ENCODE data around the gene USP48.

The USP48 gene

DNA sequence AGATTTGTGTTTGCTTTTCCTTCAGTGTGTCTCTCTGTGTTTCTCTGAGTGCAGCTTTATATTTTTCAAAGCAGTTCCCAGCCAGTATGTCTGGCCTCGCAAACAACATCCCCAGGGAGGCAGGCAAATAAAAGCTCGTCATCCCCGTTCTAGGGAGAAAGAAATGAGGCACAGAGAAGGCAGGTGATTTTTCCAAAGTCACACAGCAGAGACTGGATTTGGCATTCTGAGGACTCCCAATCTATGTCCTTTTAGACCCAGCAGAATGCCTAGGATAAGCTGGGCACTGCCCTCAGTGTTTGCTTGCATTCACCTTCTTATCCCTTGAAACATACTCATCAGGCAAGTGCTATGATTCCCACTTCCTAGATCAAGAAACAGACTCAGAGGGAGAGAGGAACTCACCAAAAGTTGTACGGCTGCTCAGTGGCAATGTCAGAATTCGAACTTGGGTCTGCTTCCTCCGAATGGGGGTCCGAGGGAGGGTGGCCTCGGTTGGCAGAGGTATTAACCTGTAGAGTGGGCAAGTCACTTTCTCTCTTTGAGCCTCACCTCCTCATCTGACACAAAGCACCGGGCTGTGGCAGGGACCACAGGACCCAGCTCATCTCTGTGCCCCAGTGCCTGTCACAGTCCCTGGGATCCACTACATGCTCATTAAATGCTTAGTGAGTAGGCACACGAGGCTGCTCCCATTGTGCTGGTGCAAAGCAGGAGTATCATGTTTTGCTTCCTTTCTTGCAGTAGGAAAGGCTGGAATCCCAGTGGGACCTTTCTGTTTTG, 118.0 kb downstream of the USP48 start:
- no peak for DNase-seq

DNA sequence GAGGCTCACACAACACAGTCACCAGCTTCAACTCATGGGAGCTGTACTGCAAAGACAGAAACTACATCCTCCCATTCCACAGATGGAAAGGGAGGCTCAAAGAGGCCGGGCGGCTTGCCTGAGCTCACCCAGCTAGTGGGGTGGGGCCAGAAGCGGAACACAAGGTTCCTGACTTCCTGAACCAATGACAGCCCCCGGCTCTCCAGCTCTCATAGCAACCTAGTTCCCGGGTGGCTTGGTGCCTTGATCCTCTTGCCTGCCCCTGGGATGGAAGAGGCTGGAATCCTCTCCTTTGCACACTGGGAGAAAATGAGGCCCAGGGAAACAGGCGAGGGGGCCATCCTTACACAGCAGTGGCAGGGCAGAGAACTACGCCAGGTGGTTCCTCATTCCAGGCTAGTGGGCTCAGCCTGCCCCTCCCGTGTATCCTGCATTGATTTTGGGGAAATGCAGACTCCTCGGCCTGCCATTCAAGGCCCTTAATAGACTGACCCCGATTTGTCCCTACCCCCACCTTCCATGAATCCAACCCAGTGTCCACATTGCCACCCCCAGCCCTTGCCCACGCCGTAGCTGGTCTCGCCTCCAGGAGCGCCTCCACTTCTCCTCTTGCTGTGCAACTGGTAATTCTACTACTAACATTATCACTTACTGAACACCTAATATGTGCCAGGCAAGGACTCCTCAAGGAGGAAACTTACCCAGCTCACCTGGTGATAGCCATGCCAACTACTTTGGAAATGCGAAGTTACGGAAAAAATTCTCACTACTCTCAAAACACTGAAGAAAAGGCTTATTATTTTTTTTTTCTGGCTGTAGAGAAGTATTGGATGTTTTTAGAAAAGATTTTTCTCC, 118.8 kb downstream of the USP48 start:
- no peak for DNase-seq

DNA sequence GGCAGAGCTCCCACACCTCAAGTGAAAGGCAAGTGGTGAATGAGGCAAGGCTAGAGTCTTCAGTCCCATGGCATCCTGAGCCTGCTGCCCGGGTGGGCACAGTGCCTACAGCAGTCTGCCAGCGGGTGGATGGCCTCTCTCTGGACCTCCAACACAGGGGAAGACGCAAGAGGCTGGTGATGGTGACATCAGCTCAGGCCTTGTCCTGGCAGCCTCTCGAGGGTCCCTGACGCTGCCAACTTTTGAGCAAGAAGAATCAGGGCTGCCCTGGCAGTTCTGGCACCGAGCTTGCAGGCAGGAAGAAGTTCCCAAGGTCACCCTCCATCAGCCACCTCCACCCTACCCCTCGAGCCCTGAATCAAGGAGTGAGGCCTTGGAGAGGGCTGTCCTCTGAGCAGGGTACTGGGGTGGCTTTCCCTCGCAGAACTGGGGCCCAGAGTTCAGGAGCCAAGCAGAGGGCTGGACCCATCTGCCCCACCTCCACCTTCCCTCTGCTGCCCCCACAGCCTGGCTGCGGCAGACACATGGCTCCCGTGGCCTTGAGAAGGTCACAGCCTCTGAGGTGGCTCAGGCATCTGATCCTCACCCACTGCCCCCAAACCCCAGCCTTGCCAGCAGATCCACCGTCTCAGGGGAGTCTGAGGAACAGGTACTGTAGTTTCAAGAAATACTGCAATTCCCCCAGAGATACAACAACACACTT, 119.5 kb downstream of the USP48 start:
- DNase-seq: no peak

DNA sequence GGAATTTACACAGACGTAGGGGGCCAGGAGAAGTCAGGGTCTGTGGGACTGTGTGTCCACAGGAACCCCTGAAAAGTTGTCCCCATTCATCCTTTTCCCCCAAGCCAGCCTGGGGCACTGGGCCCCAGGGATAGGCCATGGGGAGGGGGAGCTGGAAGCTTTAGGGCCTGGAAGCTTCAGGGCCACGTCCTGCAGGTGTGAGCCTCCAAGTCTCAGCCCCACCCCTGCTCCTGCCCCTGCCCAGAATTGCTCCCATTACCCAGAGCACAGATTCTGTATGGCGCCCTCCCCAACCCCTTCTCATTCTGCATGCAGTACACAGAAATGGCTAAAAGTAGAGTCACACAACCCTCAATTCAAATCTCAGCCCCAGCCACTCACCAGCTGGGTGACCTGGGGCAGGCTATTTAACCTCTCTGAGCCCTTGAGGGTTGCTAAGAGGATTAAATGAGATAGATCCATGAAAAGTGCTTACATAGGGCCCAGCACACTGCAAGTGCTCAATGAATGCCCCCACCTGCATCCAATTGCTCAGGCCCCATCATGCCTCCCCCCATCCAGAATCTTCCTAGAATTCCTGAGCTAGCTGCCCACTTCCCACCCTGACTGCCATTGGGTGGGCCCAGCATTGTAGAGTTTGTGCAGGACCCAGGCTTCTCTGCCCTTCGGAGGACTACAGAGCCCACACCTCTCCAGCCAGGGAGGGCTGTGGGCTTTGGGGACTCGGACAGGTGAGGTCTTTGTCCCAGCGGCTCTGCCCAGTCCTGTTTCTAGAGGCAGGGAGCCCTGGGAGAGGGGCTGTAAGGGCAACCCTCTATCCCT, 120.3 kb downstream of the USP48 start:
- DNase-seq: no peak

DNA sequence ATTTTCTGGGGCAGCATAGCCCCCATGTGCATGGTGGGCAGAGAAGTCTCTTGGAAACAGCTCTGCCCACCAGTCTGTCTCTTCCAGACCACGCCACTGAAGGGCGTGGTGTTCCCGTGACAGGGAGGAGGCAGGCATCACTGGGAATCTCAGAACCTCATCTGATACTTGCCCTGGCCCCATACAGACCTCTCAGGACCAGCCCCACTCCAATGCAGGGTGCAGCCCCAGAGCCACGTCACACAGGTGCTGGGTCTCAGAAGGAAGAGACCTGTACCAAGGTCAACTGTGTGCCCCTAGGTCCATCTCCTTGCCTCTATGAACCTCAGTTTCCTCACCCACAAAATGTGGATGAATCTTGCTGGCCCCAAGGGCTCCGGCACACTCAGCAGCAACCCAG, 121.1 kb downstream of the USP48 start:
- DNase-seq: no peak

DNA sequence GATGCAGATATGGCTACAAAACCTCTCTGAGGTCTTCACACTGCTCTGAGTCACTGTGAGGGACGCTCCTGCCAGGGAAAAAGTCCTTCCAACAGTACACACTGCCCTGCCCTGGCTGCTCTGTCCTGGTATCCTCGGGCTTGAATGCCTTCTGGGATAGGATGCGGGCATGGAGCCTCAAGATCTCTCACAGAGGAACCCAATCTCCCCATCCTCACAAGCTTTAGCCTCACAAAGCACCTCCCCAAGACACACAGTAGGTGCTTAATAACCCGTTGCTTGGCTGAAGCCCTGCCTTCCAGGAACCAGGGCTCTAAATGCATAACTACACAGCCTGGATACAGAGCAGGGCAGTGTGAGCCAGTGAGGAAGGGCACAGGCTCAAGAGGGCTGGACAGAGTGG, 123.0 kb downstream of the USP48 start:
- DNase-seq: no peak

DNA sequence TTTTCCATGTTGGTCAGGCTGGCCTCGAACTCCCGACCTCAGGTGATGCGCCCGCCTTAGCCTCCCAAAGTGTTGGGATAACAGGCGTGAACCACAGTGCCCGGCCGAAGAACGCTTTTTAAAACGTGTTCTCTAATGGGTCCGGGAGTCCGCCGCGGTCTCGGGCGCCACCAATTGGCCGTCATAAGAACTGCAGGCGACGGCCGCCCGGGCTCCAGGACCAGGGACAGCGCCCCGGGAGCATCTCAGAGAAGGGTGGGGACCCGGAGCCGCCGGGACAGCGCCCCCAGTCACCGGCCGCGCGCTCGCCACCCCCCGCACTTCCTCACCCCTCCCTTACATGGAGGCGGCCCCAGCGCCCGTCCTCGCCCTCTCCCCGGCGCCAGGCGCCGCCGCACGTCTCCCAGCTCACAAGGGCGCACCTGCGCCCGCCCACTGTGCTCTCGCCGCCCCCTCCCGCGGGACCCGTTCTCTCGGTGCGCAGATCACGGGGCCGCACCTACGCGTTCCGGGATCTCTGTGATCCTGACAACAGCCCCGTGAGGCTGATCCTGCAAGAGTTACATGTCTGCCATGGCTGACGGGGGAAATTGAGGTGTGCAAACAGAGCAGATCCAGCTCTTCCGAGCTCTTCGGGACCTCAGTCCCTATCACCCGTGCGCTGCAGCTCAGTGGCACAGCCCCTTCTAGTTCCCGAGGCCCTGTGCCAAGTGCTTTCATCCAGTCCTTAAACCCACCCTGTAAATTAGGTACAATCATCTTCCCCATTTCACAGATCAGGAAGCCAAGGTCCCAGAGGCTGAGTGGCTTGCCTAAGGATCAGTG, 123.6 kb downstream of the USP48 start:
- DNase-seq: peak; percentile 87

DNA sequence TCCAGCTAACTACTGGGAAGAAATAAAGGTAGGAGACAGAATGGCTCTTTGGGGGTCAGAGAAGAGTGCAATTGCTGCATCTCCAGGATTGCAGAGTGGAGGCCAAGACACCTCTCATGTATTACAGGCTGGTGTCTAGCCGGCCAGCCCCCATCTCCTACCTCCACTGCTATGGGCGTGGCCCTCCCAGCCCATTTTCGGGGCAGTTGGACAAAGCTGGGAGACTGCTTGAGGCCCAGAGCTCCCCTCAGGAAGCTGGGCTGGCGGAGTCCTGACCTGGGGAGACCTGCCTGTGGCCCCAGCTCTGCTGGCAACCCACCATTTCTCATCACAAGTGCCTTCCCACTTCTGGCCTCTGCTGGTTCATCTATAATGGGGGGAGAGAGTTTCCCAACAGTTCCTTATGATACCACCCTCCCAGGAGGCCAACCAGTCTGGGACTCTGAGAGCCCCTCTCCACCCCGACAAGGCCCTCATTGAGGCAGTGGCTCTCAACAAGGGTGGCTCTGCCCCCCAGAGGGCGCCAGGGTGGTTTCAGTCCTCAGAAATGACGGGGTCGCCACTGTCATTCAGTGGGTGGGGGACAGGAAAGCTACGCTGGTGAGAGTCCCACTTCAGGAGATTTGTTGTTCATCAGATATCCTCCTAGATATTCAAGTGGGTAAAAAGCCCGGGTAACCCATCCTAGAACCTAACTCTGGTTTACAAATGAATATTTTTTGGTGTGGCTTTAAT, 125.3 kb downstream of the USP48 start:
- no peak for DNase-seq

DNA sequence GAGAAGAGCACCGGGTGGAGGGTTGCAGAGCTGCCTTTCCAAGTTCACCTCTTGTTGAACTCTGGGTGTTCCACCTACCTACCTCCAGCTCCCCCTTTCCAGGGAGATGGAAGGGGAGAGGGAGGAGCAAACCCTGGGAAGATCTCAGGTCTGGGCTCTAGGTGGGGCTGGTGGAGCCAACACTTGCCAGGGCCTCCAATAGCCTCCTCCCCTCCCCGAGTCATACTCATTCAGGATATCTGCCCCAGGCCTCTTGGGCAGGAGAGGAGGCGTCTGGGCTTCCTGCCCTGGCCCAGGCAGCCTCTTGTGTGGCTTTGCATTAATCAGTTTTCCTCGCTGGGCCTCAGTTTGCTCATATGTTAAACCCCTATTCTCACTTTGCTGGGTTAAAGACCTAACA, 127.2 kb downstream of the USP48 start:
- no peak for DNase-seq

DNA sequence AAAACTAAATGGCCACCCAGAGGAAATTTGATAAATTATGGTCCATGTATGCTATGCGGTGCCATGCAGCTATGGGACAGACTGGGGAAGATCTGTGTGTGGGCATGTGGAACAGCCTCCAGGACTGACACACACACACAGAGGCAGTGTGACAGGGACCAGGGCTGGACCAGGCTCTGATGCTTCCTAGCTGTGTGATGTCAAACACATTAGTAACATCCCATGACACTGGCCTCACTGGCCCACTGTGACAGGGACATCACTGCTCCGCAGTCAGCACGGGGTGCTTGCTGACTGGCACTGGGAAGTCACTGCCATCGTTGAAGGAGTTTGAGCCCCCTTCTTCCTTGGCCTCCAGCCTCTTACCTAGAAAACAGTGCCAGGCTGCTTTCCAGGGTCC, 127.7 kb downstream of the USP48 start:
- no peak for DNase-seq

DNA sequence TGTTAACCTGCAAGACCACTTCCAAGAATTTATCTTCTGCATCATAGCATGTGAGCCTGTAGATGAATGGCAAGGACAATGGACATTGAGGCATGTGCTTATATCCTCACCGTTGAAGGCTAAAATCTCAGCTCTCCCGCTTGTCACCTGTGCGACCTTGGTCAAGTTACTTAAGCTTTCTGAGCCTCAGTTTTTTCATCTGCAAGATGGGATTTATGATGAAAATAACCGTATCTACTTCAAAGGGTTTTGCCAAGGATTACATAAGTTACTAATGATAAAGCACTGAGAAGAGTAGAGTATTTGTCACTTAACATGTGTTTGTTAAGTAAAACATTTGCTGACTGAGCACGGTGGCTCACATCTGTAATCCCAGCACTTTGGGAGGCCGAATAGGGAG, 128.7 kb downstream of the USP48 start:
- no peak for DNase-seq

DNA sequence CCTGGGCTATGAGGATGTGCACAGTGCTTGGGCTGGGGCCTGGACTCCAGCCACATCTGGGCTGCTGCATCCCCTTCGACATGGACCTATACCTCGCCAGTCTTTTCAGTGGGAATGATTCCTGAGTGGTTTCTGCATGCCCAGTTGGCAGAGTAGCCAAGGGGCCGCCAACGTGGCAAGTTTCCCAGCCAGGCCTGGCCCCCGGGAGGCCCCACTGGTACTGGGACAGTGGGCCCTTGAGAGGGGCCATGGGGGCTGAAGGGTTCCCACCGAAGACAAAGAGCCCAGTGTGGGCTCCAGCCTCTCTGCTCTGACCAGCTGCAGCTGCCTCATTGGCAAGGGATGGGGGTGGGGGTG, 129.2 kb downstream of the USP48 start:
- DNase-seq: no peak

DNA sequence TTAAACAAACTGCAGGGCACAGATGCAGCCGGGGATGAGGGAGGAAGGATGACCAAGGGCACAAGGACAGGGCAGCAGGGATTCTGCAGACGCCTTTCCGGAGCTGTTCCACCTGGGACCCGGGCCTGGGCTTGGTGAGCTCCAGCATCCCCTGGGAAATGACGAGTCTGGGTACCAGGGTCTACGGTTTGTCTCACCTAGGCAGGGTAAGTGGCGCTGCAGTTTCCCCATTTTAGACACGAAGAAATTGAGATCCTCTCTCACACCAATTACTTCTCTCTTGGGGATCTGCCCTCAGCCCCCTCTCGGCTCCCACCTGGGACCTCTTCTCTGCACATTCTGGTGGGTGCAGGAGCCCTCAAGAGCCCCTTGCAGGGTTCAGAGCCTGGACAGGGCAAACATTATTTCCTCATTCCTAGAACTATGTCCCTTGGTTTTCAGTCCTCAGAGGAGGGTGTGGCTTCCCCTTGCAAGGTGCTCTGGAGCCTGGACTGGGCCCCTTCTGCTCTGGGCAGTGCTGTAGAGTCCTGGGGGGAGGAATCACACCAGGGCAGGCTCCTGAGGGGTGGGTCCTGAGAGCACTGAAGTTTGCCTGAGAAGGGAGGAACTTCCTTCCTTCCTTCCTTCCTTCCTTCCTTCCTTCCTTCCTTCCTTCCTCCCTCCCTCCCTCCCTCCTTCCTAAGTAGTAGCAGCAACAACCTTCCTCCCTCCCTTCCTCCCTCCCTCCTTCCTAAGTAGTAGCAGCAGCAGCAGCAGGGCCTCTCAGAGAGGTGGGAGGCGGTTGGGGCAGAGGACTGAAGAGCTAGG, 129.8 kb downstream of the USP48 start:
- DNase-seq: no peak

DNA sequence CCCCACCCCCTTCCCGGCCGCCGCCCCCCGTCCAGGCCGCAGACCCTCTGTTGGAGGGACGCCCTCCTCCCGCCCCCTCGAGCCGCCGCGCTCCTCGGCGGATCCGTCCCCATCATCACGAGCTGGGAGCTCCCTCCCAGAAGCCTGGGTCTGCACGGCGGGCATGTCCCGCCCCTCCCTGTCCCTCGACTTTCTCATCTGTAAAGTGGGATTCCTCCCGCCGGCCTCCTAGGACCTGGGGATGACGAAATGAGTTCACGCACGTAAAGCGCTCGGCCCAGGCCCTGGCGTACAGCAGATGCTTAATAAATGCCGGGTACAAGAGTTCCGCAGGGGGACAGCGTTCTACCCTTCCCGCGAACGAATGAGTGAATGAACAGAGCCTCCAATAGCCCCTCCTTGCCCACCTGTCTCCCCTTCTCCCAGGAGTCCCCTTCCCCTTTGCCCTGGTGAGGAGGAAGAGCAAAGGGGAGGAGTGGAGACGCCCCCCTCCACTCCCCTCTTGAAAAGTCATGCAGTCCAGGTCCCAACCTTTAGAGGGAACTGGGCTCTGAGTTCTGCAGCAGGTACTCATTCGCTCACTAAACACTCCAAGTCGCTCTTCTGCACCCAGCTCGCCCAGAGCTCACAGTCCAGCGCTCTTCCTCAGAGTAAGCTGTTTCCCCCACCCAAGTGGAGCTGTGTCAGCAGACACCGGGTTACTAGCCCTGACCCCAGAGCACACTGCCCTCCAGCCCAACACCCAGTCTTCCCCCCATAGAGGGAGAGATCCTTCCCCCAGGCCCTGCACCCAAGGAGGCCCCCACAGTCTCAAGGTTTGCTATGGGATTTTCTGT, 130.6 kb downstream of the USP48 start:
- DNase-seq: no peak

DNA sequence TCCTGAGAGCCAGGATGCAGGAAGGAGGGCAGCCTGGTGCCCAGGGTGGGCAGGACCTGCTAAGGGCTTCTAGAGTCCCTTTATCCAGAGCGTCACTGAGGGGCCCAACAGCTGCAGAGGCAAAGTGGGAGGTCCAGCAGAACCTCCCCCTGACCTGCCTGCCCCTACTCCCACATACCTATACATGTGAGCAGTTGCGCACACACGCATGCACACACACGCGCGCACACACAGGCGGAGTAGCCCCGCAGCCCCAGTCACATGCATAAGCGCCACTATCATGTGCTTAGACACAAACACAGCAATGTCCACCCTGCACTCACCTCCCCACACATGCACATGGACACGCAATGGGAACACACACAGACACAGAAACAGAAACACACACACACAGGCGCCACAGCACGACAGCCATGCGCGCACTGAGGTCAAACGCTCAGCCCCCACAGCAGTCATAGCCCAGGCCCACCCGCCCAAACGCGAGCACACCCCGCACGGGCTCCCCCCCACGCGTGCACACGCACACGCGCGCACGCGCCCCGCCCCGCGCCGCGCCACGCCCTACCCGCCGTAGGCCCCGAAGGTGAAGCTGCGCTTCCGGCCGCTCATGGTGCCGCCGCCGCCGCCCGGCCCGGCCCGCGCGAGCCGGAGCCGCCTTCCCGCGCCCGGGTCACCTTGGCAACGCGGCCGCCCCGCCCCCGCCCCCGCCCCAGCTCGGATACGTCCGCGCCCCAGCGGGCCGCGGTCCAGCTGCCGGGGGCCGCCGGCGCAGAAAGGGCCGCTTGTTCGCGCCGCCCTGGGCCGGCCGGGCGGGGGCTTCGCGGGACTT, 131.5 kb downstream of the USP48 start:
- DNase-seq: peak; percentile 44

DNA sequence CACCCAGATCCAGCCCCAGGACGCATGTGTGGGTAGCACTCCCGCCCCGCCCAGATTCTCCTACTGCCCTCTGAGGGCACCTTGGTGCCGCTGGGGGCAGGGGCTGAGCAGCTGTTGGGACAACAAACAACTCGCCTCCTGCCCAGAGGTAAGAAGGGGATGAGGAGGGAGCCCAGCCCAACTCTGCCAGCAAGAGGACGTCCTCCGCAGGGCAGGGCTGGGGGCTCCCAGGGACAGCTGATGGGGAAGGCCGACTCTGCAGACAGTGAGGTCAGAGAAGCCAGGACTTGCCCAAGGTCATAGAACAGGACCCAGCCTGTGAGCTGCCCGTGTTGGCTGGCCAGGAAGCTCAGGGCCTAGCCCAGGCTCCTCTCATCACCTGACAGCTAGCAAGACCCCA, 132.5 kb downstream of the USP48 start:
- DNase-seq: no peak

DNA sequence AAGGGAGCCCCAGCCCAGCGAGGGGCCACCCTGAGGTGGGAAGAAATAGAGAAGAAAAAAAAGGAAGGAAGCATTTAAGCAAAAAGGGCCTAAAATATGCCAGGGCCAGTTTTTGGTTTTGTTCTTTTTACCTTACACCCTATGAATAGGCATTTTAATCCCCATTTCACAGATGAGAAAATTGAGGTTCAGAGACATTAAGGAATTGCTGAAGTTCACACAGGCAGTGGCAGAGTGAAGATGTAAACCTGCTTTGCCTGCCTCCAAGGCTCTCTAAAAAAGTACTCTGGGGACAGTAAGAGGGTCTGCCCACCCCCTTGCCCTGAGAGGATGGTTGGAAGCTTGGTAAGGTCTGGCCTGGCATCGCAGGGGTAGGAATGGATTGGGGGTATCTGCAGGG, 133.6 kb downstream of the USP48 start:
- no peak for DNase-seq

DNA sequence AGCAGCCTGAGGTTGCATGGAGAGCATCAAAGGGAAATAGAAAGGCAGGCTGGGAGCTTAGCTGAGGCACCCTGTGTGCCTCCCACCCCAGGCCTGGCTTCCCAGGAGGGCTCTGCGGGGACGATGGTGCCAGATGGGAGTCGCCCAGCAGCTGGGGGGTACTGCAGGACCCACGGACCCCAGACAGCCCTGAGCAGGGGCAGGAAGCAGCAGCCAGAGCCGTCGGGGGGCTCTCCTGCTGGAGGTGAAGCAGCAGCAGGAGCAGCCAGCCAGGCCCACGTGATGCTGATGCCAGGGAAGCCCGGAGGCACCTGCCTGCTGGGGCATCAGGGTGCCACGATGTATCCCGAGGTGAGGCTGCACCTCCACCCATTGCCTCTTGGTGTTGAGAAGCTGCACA, 134.2 kb downstream of the USP48 start:
- no peak for DNase-seq

DNA sequence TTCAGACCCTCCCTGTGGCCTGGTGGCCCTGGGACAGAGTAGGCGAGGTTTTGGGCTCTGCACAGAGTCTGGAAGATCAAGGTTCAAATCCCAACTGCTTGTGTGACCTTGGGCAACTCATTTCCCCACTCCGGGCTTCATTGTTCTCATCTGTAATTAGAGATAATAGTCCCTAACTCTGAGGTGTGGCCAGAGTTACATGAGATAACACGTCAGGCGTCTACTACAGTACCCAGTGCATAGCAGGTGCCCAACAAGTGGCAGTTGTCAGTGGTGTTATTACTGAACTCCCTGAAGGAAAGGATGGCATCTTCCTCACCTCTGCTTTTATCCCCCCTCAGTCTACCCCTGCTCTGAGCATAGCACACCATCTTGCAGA, 134.6 kb downstream of the USP48 start:
- DNase-seq: no peak
